T1000 (cell line): Measurements from ENCODE around the gene CACNA2D3.
"Not testable (repeated sequence)": the region's sequence is repeated elsewhere in the genome, so short reads cannot be mapped to it uniquely, and the experiment has no call there.

Experiments used
- DNase-seq: peaks from one replicate; lab custom pipeline; 2025; ENCODE audit warnings: mixed read lengths; lab: John Stamatoyannopoulos, UW

The CACNA2D3 gene

GRCh38 chr3:54573858-54574257 is 451.5 kb downstream of the CACNA2D3 start:
- no peak for DNase-seq

- DNase-seq: no peak
These were observed 452.7 kb downstream of the CACNA2D3 start for GRCh38 chr3:54574906-54575617.

GRCh38 chr3:54575618-54575960 is 453.2 kb downstream of the CACNA2D3 start:
- no peak for DNase-seq

GRCh38 chr3:54577313-54577712 is 455.0 kb downstream of the CACNA2D3 start:
- no peak for DNase-seq

GRCh38 chr3:54578417-54578816 is 456.1 kb downstream of the CACNA2D3 start:
- no peak for DNase-seq

GRCh38 chr3:54580453-54580852 is 458.1 kb downstream of the CACNA2D3 start:
- DNase-seq: no peak

GRCh38 chr3:54582424-54582823 is 460.1 kb downstream of the CACNA2D3 start:
- DNase-seq: no peak

GRCh38 chr3:54591157-54591556 is 468.8 kb downstream of the CACNA2D3 start:
- no peak for DNase-seq

- no peak for DNase-seq
These were observed 471.3 kb downstream of the CACNA2D3 start for GRCh38 chr3:54593653-54594052.

GRCh38 chr3:54596087-54596486 is 473.7 kb downstream of the CACNA2D3 start:
- DNase-seq: no peak

- DNase-seq: no peak
These were observed 477.4 kb downstream of the CACNA2D3 start for GRCh38 chr3:54599716-54600115.

- DNase-seq: no peak
These were observed 478.3 kb downstream of the CACNA2D3 start for GRCh38 chr3:54600441-54601204.

- DNase-seq: no peak
These were observed 482.1 kb downstream of the CACNA2D3 start for GRCh38 chr3:54604495-54604894.

- no peak for DNase-seq
These were observed 485.7 kb downstream of the CACNA2D3 start for GRCh38 chr3:54608041-54608440.

- DNase-seq: no peak
These were observed 496.7 kb downstream of the CACNA2D3 start for GRCh38 chr3:54619053-54619452.

GRCh38 chr3:54619531-54619930 is 497.2 kb downstream of the CACNA2D3 start:
- no peak for DNase-seq

GRCh38 chr3:54621184-54621583 is 498.8 kb downstream of the CACNA2D3 start:
- DNase-seq: no peak

- DNase-seq: no peak
These were observed 500.3 kb downstream of the CACNA2D3 start for GRCh38 chr3:54622678-54623077.

- DNase-seq: no peak
These were observed 503.7 kb downstream of the CACNA2D3 start for GRCh38 chr3:54625805-54626787.

GRCh38 chr3:54628888-54629441 is 506.6 kb downstream of the CACNA2D3 start:
- DNase-seq: no peak

- DNase-seq: no peak
These were observed 507.8 kb downstream of the CACNA2D3 start for GRCh38 chr3:54630101-54630623.

- not testable (repeated sequence) for DNase-seq
These were observed 508.6 kb downstream of the CACNA2D3 start for GRCh38 chr3:54631001-54631400.
